Measurements from ENCODE around the gene PRDM15. TPM values are rescaled to one million over a fixed set of nuclear protein-coding genes. Genes with fewer than 3 reads are reported as not detected.

Gene PRDM15
- polyA plus RNA-seq, 3 donors = 0.19 to 19.0 (median 0.74) TPM

DNA sequence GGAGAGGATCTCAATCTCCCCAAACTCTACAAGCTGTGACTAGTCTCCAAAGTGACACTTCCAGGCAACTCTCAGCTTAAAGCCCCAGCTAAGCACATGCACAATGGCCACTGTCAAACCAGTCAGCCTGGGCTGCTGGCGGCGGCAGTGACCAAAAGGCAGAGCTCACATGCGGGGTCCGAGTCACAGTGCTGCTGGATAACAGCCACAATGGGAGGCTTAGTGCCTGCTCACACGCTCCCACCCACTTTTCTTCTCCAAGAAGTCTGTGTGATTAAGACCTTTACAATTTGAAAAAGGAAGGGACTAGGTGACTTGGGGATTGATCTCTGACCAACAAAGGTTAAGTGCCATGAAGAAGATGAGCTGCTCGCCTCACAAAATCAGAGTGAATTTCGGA, 129.1 kb downstream of the PRDM15 start:
- H3K36me3 Mint-ChIP-seq = no peaks in the 10 kb centered on the region
- Histone ChIP-seq H3K27ac (ENCODE audit: low read depth in 1 of 2, low read length in 2 of 2) (no peak overlapping the region), H3K36me3 (replicated peaks in 1 of 2; ENCODE audit: control insufficient read depth in 1 of 2, insufficient read depth in 2 of 2, low read length in 2 of 2) (no peaks in the 10 kb centered on the region), H3K4me1 (ENCODE audit: control insufficient read depth in 1 of 2, insufficient read depth in 2 of 2, low read length in 2 of 2) (peaks cover 9 to 14% of the 10 kb centered on the region in 2 donors), H3K9me3 (replicated peaks in 1 of 2; ENCODE audit: control insufficient read depth in 1 of 2, insufficient read depth in 1 of 2, low read length in 2 of 2) (no peaks in the 10 kb centered on the region), H4K20me1 (ENCODE audit: insufficient read depth, low read length) (no peaks in the 10 kb centered on the region), H3K27me3 (ENCODE audit: control insufficient read depth in 2 of 2, insufficient read depth in 2 of 2, low read length in 2 of 2) (no peaks in the 10 kb centered on the region), H3K9ac (ENCODE audit: insufficient read depth, low read length, poor library complexity, severe bottlenecking) (no peak overlapping the region), H3K4me2 (replicated peaks; ENCODE audit: extremely low read depth, low read length, poor library complexity, severe bottlenecking) (no peak overlapping the region), H2AFZ (ENCODE audit: insufficient read depth, low read depth, low read length, poor library complexity, severe bottlenecking) (no peak overlapping the region), H3K4me3 (replicated peaks in 1 of 3; ENCODE audit: low read depth in 2 of 3, low read length in 3 of 3) (no peak overlapping the region), H3K79me2 (ENCODE audit: insufficient read depth, low read length) (no peaks in the 10 kb centered on the region)
- H3K27me3 Mint-ChIP-seq (ENCODE audit: low read depth in 3 of 3) = peaks cover 11 to 23% (median 19%) of the 10 kb centered on the region in 3 donors
- no peak overlapping the region for H3K27ac Mint-ChIP-seq
- intact Hi-C loops (cut with micrococcal nuclease) = no loop called here
- no peak for DNase-seq
- no peak overlapping the region for H3K4me3 Mint-ChIP-seq
- 80% methylated on average over 5 of the region's 7 CpGs for WGBS (ENCODE audit: insufficient coverage)
- TF ChIP-seq, protein P1, sequence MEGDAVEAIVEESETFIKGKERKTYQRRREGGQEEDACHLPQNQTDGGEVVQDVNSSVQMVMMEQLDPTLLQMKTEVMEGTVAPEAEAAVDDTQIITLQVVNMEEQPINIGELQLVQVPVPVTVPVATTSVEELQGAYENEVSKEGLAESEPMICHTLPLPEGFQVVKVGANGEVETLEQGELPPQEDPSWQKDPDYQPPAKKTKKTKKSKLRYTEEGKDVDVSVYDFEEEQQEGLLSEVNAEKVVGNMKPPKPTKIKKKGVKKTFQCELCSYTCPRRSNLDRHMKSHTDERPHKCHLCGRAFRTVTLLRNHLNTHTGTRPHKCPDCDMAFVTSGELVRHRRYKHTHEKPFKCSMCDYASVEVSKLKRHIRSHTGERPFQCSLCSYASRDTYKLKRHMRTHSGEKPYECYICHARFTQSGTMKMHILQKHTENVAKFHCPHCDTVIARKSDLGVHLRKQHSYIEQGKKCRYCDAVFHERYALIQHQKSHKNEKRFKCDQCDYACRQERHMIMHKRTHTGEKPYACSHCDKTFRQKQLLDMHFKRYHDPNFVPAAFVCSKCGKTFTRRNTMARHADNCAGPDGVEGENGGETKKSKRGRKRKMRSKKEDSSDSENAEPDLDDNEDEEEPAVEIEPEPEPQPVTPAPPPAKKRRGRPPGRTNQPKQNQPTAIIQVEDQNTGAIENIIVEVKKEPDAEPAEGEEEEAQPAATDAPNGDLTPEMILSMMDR (IDR thresholded peaks at IDR 0.05) = no peak
- peaks cover 15% of the 10 kb centered on the region for H3K4me1 Mint-ChIP-seq
- peaks cover 0 to 3% (median 0%) of the 10 kb centered on the region in 7 donors for H3K9me3 Mint-ChIP-seq

DNA sequence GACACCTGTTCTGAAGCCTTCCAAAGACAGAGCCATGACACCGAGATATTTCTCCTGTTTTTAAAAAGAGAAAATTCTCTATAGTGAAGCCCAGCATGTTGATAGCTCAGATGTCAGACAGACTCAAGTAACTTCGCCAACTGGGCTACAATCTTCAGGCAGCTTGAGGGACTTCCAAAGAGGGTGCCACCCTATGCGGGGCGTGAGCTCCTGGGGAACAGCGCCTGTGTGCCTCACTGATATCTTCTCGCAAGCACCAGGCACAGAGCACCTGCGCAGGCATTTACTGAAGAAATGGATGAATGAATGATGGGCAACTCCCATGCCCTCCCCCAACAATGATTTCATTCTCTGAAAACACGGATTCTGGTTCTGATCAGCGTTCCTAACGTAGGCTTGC, 129.9 kb downstream of the PRDM15 start:
- H3K79me2 ChIP-seq (ENCODE audit: insufficient read depth, low read length) = no peaks in the 10 kb centered on the region
- 86% methylated on average over 2 of the region's 10 CpGs for WGBS (ENCODE audit: insufficient coverage)
- peaks cover 15% of the 10 kb centered on the region for H3K4me1 Mint-ChIP-seq

More for the DNA sequence above, 129.9 kb downstream of the PRDM15 start:
- no peak overlapping the region for H3K27ac ChIP-seq (ENCODE audit: low read depth in 1 of 2, low read length in 2 of 2)
- Mint-ChIP-seq H3K27ac (no peak overlapping the region), H3K4me3 (no peak overlapping the region), H3K36me3 (no peaks in the 10 kb centered on the region), H3K27me3 (ENCODE audit: low read depth in 3 of 3) (peaks cover 11 to 27% (median 23%) of the 10 kb centered on the region in 3 donors), H3K9me3 (peaks cover 0 to 3% (median 0%) of the 10 kb centered on the region in 7 donors)
- no peak overlapping the region for H2AFZ ChIP-seq (ENCODE audit: insufficient read depth, low read depth, low read length, poor library complexity, severe bottlenecking)
- TF ChIP-seq, protein P1 (IDR thresholded peaks at IDR 0.05) = no peak
- no peaks in the 10 kb centered on the region for H3K36me3 ChIP-seq (replicated peaks in 1 of 2; ENCODE audit: control insufficient read depth in 1 of 2, insufficient read depth in 2 of 2, low read length in 2 of 2)
- no peaks in the 10 kb centered on the region for H3K27me3 ChIP-seq (ENCODE audit: control insufficient read depth in 2 of 2, insufficient read depth in 2 of 2, low read length in 2 of 2)
- H4K20me1 ChIP-seq (ENCODE audit: insufficient read depth, low read length) = no peaks in the 10 kb centered on the region
- intact Hi-C loops (cut with micrococcal nuclease) = no loop called here
- H3K4me2 ChIP-seq (replicated peaks; ENCODE audit: extremely low read depth, low read length, poor library complexity, severe bottlenecking) = no peak overlapping the region
- no peaks in the 10 kb centered on the region for H3K9me3 ChIP-seq (replicated peaks in 1 of 2; ENCODE audit: control insufficient read depth in 1 of 2, insufficient read depth in 1 of 2, low read length in 2 of 2)
- peaks cover 9 to 14% of the 10 kb centered on the region in 2 donors for H3K4me1 ChIP-seq (ENCODE audit: control insufficient read depth in 1 of 2, insufficient read depth in 2 of 2, low read length in 2 of 2)
- no peak overlapping the region for H3K4me3 ChIP-seq (replicated peaks in 1 of 3; ENCODE audit: low read depth in 2 of 3, low read length in 3 of 3)
- no peak for DNase-seq
- no peak overlapping the region for H3K9ac ChIP-seq (ENCODE audit: insufficient read depth, low read length, poor library complexity, severe bottlenecking)

Small RNA genes within 50 kb of the gene (small RNA-seq; reads per million reads assigned to genes)
- not detected for gene RF00334 (ENCODE audit: insufficient read length, low read depth)

Other genes starting within 250 kb of the PRDM15 start
- under 1 TPM in 2 of 3 donors, not detected in 1; 0.05 to 0.09 TPM for gene RIPK4, start 112.3 kb downstream of the PRDM15 start, polyA plus RNA-seq
- 10 to 100 TPM in 1 of 3 donors, 1 to 10 TPM in 2; 1.4 to 17.0 (median 3.8) TPM for gene C2CD2, start 74.7 kb upstream of the PRDM15 start, polyA plus RNA-seq
- gene ZBTB21, start 131.0 kb upstream of the PRDM15 start, polyA plus RNA-seq = 1 to 10 TPM; 4.7 to 7.2 (median 6.3) TPM
- not detected for gene UMODL1, start 192.0 kb upstream of the PRDM15 start, polyA plus RNA-seq